Frontal cortex (tissue), 4 donors: ENCODE results near the gene ATP7A. TPM values are rescaled to one million over a fixed set of nuclear protein-coding genes. Genes with fewer than 3 reads are reported as not detected.
"Not testable (repeated sequence)": the region's sequence is repeated elsewhere in the genome, so short reads cannot be mapped to it uniquely, and the experiment has no call there.

Source experiments
- DNase-seq, 2 donors: peaks; one replicate each; pipeline ENCODE4 v3.0.0; 2012; ENCODE audit warnings: low spot score in 2 of 2
- FAIRE-seq: peaks from 2 replicates; lab custom pipeline; 2012; peaks lifted over from hg19 to GRCh38; lab: Jason Lieb, UNC
- total RNA-seq: library from RNA; depleted of rRNA; stranded (reverse); fragments of >200 nt; gene quantifications from one replicate; pipeline ENCODE4 v1.2.3, GENCODE V29; 2014
- donor health status: control.
- donor health status: control.
- donor health status: control.

The ATP7A gene
- total RNA-seq, 1 donor from 2014 or later = 15.1 TPM

DNA sequence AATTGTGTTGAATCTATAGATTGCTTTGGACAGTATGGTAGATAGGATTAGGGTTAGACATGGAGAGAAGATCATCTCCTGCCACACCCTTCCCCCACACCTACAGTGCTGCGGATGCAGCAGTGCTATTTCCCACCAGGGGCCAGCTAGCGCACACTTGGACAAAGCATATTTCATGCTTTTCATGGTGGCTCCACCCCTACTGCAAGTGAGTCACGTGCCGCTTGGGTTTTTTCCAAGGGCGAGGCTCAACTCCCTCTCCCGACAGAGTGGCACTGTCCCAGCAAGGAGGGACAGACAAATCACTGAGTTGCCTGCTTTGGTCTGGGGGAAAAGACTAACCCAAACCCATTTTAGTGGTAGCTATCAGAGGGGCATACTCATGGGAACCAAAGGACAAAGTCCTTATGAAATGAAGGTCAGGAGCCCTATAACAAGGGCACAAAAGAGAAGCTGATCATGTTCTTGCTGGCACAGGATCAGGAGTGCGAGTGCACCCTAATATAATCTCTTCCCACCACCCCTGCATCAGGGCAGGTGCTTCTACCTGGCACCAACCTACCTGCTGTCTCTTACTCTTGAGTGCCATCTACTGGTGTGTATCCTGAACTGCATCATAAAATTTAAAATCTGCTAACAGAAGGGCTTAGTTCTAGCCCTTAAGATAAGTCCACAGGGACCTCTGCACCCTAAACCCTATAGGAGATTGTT, 114.0 kb downstream of the ATP7A start:
- DNase-seq = no peak

DNA sequence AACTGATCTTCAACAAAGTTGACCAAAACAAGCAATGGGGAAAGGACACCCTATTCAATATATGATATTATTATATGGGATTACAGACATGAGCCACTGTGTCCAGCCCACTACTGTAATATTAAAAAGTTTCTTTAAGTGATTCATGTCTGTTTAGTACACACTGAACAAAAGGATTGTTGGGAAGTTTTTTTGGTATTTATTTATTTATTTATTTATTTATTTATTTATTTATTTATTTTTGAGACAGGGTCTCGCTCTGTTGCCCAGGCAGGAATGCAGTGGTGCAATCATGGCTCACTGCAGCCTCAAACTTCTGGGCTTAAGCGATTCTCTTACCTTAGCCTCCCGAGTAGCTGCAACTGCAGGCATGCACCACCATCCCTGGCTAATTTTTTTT, 117.3 kb downstream of the ATP7A start:
- FAIRE-seq = no peak
- DNase-seq = no peak

More for the DNA sequence above, 114.0 kb downstream of the ATP7A start:
- FAIRE-seq = no peak

DNA sequence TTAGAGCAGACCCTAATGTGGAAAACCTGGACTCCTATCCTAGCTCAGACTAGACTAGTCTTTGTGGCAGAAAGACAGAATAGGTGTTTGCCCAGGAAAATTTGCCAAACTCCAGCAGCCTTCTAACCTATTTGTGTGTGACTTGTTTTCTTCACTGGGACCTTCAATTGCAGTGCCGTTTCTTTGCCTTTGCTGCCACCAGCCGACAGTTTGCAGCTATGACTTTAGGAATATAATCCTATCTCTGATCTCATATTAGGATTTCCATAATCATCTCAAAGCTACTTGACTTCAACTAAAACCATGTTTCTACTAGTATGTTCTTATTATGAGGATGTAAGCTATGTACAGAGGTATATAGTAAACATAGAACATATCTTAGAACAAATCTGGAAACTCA, 119.2 kb downstream of the ATP7A start:
- no peak for FAIRE-seq
- DNase-seq = no peak

DNA sequence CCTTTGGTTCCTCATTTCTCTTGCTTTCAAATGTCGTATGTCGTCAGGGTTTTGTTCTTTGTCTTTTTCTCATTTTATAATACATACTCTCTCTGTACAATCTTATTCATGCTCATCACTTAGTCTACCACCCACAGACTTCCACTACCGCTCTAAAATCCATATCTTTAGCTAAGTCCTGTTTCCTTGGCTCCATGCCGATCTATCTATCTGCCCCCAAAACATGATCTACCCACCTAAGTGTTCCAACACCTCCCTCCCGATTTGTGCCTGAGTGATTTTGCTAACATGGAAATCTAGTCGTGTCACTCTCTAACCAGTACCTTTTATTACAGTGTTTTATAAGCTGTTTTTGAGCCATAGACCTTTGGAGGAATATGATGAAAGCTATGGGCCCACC, 124.6 kb downstream of the ATP7A start:
- FAIRE-seq = no peak
- no peak for DNase-seq

DNA sequence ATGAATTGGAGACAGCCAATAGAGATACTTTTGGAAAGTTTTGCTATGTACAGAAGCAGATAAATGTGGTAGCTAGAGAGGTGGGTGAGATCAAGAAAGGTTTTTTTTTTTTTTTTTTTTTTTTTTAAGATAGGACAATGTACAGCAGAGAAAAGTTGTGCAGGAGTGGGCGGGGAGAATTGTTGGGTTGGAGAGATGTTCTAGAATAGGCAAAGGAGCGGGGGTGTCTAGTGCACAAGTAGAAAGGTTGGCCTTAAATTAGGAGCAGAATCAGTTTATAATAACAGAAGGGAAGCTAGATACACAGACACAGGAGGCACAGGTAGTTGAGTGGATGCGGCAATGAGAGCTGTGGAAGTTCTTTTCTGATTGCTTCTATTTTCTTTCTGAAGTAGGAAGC, 127.4 kb downstream of the ATP7A start:
- no peak for FAIRE-seq

DNA sequence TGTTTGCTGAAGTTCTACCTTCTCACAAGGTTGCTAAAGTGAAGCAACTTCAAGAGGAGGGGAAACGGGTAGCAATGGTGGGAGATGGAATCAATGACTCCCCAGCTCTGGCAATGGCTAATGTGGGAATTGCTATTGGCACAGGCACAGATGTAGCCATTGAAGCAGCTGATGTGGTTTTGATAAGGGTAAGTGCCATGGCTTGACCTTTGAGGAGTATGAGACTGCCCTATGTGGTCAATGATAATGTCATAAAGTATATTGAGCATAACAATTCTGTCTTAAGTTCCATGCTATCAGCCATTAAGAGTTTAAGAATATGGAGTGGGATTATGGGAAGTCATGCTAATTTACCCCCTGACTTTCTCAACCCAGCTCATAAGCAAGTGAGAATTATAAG, 132.1 kb downstream of the ATP7A start:
- FAIRE-seq = no peak
- no peak for DNase-seq

More for the DNA sequence above, 127.4 kb downstream of the ATP7A start:
- no peak for DNase-seq

DNA sequence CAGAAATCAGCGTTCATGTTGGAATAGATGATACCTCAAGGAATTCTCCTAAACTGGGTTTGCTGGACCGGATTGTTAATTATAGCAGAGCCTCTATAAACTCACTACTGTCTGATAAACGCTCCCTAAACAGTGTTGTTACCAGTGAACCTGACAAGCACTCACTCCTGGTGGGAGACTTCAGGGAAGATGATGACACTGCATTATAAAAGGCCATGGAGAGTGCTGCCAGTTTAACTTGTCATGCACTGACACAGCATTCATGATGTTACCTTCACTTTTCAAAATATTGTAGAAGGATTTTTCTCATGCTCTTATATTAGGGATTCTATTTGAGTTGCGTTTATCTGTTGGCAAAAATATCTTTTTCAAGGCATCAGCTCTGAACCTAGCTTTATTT, 135.9 kb downstream of the ATP7A start:
- no peak for DNase-seq
- no peak for FAIRE-seq

DNA sequence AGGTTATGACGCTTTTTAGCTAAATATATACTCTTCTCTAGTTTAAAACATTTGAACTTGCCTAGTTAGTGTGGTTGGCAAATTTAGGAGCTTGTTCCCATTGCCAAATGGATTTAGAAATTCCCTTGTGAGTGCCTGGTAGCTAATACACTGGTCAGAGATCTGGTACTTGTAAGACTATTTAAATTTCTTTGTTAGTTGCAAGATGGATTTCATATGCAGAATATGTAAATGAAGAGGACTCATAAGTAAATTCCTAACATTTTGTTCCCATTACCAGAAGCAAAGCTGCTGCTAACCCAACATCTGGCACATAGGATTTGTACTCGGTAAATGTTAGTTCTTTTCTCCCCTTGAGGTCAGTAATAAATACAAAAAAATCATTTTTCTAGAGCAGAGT, 137.6 kb downstream of the ATP7A start:
- DNase-seq (no peak), FAIRE-seq (no peak)

DNA sequence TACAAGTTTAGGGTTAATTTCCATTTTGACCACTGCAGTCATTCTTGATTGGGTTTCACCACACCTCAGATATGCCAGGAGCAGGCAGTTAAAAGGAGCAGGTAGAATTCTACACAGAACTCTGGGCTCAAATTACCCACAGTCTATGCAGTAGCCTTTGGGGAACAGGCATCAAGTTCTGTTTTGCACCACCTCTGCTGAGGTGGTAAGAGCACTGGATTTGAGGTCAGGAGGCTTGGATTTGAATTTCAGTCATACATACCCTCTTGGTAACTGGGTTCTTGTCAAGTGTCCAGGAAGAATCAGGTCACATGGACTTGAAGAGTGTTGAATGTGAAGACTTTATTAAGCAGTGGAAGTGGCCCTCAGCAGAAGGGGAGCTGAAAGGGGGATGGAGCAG, 153.2 kb downstream of the ATP7A start:
- FAIRE-seq (no peak), DNase-seq (no peak)

DNA sequence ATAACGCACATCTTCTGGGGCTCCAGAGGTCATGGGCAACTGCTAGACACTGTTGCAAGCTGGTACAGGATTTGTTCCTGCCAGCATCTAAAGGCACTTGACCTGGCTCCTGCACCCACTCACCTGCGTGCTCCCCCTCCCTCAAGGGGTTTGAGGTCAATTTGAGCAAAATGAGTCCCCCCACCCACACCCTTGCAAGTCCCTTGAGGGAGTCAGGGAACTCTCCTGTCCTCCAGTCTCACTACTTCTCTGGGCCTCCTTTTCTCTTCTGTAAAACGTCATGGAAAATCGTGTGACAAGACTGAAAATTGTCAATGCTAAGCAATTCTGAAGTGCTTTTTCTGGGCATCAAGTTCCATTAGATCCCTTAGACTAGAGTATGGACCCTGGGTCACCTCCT, 153.7 kb downstream of the ATP7A start:
- FAIRE-seq (no peak), DNase-seq (no peak)

DNA sequence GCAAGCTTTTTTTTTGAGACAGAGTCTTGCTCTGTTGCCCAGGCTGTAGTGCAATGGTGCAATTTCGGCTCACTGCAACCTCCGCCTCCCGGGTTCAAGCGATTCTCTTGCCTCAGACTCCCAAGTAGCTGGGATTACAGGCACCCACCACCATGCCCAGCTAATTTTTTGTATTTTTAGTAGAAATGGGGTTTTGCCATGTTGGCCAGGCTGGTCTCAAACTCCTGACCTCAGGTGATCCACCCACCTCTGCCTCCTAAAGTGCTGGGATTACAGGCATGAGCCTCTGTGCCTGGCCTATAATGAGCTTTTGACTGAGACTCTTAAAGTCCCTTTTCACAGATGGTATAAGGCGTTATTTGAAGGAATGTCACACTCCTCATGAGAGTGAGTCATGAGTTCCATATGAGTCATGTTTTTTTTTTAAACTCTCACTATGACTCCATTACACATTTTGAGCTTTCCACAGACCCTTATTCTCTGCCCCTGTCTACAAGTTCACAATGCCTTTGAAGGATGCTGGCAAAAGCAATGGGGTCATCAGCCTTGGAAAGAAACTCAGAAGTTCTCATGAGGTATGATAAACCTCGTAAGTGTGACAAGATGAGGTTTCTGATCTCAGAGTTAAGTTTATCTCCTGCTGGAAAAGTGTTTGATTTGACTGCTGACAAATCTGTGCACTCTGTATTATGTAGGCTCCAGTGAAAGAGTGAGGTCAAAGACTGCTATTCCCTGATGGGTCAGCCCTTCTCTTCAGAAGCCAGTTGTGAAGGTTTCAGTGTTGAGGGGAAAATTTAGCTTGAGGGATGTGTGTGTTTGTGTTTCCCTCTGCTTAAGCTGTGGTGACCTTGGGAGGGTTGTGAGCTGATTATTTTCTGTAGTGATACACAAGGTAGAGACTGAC, 154.5 kb downstream of the ATP7A start:
- not testable (repeated sequence) for FAIRE-seq
- DNase-seq = peak in 1 of 2 donors; percentile 1

DNA sequence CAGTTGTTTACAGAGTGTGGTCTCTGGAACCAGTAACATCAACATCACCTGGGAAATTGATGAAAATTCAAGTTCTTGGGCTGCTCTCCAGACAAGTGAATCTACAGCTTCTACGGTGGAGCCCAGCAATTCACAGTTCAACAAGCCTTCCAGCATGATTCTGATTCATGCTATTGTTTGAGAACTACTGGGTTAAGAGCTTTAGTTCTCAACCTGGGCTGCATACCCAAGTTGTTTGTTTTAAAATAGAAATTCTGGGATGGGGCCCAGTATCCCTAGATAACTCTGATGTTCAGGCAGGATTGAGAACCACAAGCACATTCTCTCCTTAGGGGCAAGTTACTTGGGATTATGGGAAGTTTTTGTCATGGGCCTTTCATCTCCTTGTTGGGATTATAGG, 155.6 kb downstream of the ATP7A start:
- no peak for FAIRE-seq
- DNase-seq = no peak

DNA sequence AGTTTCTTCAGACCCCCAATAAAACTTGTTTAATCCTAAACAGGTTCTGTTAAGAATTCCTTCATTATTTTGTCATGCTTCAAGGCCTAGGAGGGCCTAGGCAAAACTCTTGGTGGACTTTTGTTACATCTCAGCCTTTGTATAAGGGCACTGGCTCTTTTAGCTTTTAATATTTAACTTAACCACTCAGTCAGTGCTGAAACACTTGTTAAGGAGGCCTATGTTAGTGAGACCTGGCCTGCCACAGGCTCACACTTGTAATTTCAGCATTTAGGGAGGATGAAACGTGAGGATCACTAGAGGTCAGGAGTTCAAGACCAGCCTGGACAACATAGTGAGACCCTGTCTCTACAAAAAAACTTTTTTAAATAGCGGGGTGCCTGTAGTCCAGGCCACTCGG, 160.8 kb downstream of the ATP7A start:
- DNase-seq (no peak), FAIRE-seq (no peak)

DNA sequence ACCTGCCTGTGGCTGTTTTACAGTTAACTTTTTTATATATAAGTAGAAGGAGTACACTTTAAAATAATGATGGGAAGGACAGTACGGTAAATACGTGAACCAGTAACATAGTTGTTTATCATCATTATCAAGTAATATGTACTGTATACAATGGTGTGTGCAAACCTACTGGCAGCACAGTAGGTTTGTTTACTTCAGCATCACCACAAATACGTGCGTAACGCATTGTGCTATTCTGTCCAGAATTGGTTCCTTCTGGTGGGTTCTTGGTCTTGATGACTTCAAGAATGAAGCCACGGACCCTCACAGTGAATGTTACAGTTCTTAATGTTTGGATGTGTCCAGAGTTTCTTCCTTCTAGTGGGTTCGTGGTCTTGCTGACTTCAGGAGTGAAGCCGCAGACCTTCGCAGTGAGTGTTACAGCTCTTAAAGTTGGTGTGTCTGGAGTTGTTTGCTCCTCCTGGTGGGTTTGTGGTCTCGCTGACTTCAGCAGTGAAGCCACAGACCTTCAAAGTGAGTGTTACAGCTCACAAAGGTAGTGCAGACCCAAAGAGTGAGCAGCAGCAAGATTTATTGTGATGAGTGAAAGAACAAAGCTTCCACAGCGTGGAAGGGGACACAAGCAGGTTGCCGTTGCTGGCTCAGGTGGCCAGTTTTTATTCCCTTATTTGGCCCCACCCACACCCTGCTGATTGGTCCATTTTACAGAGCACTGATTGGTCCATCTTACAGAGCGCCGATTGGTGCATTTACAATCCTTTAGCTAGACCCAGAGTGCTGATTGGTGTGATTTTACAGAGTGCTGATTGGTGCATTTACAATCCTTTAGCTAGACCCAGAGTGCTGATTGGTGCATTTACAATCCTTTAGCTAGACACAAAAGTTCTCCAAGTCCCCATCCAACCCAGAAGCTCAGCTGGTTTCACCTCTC, 162.9 kb downstream of the ATP7A start:
- FAIRE-seq = not testable (repeated sequence)

DNA sequence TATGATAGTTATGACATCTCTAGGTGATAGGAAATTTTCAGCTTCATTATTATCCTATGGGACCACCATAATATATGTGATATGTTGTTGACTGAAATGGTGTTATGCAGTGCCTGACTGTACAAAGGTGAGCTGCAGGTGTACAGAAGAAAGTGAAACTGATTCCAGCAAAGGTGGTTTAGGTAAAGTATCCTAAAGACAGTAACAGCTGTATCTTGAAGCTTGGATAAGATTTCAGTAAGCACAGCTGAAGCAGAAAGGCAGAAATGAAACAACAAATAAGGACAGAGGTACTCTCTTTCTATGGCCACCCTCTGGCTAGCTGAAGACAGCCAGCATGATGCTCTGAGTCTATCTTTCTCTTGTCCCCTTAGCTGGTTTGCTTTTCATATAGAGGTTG, 163.6 kb downstream of the ATP7A start:
- FAIRE-seq = no peak
- DNase-seq = no peak

More for the DNA sequence above, 162.9 kb downstream of the ATP7A start:
- DNase-seq = not testable (repeated sequence)

DNA sequence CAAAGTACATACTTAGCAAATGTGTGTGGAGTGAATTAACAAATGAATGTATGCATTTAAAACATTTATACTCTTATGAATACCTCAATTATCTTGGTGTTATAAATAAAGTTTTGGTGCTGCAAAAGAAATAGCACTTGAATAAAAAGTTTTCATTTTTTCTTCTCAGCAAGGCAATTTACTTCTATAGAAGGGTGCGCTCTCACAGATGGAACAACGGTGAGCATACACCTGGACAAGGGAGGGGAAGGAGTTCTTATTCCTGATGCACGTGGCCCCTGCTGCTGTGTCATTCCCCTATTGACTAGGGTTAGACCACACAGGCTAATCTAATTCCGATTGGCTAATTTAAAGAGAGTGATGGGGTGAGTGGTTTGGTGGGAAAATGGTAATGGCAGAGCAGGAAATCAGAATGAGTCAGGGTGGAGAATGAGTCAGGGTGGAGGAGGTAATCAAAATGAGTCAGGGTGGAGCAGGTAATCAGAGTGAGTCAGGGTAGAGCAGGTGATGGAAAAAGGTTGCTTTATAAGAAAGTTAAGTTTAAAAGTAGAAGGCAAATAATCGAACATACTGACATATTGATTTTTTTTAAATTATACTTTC, 165.4 kb downstream of the ATP7A start:
- FAIRE-seq (no peak), DNase-seq (no peak)

DNA sequence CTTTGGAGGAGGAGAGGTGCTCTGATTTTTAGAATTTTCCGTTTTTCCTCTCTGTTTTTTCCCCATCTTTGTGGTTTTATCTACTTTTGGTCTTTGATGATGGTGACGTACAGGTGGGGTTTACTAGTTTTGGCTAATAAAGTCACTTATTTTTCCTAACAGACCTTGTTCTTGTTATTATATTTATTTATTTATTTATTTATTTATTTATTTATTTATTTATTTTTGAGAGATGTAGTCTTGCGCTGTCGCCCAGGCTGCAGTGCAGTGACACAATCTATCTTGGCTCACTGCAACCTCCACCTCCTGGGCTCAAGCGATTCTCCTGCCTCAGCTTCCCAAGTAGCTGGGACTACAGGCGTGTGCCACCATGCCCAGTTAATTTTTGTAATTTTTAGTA, 170.9 kb downstream of the ATP7A start:
- not testable (repeated sequence) for DNase-seq, FAIRE-seq

DNA sequence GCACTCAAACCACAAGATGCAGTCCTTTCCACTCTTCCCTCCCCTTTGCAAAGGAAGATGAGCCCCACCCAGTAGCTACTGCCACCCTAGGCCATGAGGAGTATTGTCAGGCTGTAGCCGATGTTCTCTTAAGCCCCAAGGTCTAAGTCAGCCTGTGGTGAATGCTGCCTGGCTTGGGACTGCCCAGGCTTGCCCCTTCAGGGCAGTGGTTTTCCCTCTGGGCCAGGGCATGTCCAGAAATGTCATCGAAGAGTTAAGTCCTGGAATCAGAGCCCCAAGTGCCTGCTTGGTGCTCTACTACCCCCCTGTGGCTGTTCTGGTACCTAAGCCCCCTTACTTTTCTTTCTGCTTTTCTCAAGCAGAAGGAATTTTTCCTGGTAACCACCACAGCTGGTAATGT, 181.8 kb downstream of the ATP7A start:
- FAIRE-seq (no peak), DNase-seq (no peak)

DNA sequence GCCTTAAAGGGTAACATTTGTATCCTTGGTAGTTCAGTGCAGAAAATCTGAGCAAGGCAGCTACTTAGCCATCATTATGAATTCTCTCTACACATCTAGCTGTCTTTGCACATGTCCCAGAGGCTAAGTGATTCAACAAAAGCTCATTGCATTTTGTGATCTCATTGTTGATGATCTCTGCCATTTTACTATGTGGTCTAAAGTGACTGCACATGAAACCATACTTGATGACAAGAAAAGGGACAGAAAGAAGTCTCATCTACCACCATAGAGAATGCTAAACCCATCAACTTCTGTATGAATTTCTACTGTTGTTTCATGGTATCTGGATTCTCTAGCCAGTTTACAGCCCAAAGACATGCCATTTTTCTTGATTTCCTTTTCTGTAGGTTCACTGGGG, 187.6 kb downstream of the ATP7A start:
- DNase-seq (no peak), FAIRE-seq (no peak)
